Panc1 (cell line): ENCODE measurements around the gene TSPAN15.

ENCODE experiments used
- CTCF ChIP-seq: fragments of 450-650 bp; IDR thresholded peaks from 2 replicates; pipeline ENCODE4 v1.5.1; 2017; ENCODE audit warnings: mild to moderate bottlenecking
- POLR2AphosphoS5 ChIP-seq: IDR thresholded peaks from 2 replicates; pipeline ENCODE4 v1.6.1; 2012; ENCODE audit warnings: mild to moderate bottlenecking, low read depth, low read length, moderate library complexity
- SIN3A ChIP-seq: IDR thresholded peaks from 2 replicates; pipeline ENCODE4 v1.6.1; 2012; ENCODE audit warnings: low read depth, mild to moderate bottlenecking, low read length, moderate library complexity, borderline replicate concordance; ENCODE audit not compliant: insufficient read depth
- TCF7L2 ChIP-seq: IDR thresholded peaks from 2 replicates; pipeline ENCODE4 v1.6.1; 2011; ENCODE audit warnings: mild to moderate bottlenecking, low read depth, low read length, inconsistent platforms

GRCh38 chr10:69443354-69443753, 7.9 kb upstream of the TSPAN15 start:
- TF ChIP-seq CTCF (no peak), TCF7L2 (no peak), SIN3A (no peak), POLR2AphosphoS5 (no peak)
